PC-9 (cell line): ENCODE measurements around the gene TSPYL4. TPM values are rescaled to one million over a fixed set of nuclear protein-coding genes. Genes with fewer than 3 reads are reported as not detected.

Experiments
- BruUV-seq: library from RNA; stranded (reverse); fragments of 400-500 nt; replicated peaks from 2 replicates; lab custom pipeline; 2021; lab: Mats Ljungman, UMichigan
- CTCF ChIA-PET: fragments of 300-600 bp; sonication (Branson Sonifier 250); formaldehyde crosslinking; loops from one replicate; lab custom pipeline; 2022; ENCODE audit warnings: antibody characterized with exemption; lab: Charles Lee
- POLR2A ChIA-PET: fragments of 300-600 bp; sonication (Branson Sonifier 250); formaldehyde crosslinking; loops from one replicate; lab custom pipeline; 2022; ENCODE audit warnings: antibody characterized with exemption; ENCODE audit not compliant: unreplicated experiment; lab: Charles Lee
- DNase-seq, 2 experiments: peaks; one replicate each; pipeline versions ENCODE4 v3.0.0 to v3.0.0-alpha.2; 2015 to 2022; ENCODE audit warnings: mixed read lengths in 1 of 2
- H2AFZ ChIP-seq: fragments of 200-600 bp; sonication (generic); 2 replicates; pipeline ENCODE4 v1.8.1; 2017; ENCODE audit warnings: antibody characterized with exemption
- H3F3A ChIP-seq: fragments of 200-600 bp; sonication (generic); 2 replicates; pipeline ENCODE4 v1.8.1; 2017; ENCODE audit warnings: antibody characterized with exemption, mild to moderate bottlenecking, low read depth; ENCODE audit not compliant: insufficient read depth
- H3K27ac ChIP-seq: fragments of 200-600 bp; sonication (generic); 2 replicates; pipeline ENCODE4 v1.6.1; 2016; ENCODE audit warnings: mixed run types
- H3K27me3 ChIP-seq: fragments of 200-600 bp; sonication (generic); 2 replicates; pipeline ENCODE4 v1.6.1; 2016; ENCODE audit warnings: low read depth, mixed run types; ENCODE audit not compliant: insufficient read depth
- H3K36me3 ChIP-seq: fragments of 200-600 bp; sonication (generic); 2 replicates; pipeline ENCODE4 v1.6.1; 2016; ENCODE audit warnings: low read depth, mixed run types
- H3K4me1 ChIP-seq: fragments of 200-600 bp; sonication (generic); replicated peaks from 2 replicates; pipeline ENCODE4 v1.6.1; 2016; ENCODE audit warnings: mixed run types; ENCODE audit not compliant: insufficient read depth
- H3K4me2 ChIP-seq: fragments of 200-600 bp; sonication (generic); 2 replicates; pipeline ENCODE4 v1.6.1; 2017; ENCODE audit warnings: mixed run types
- H3K4me3 ChIP-seq: fragments of 200-600 bp; sonication (generic); 2 replicates; pipeline ENCODE4 v1.6.1; 2016; ENCODE audit warnings: mixed run types
- H3K79me2 ChIP-seq: fragments of 200-600 bp; sonication (generic); 2 replicates; pipeline ENCODE4 v1.6.1; 2017; ENCODE audit warnings: low read depth, mixed run types
- H3K9me2 ChIP-seq: fragments of 200-600 bp; sonication (generic); 2 replicates; pipeline ENCODE4 v1.8.1; 2017; ENCODE audit warnings: mild to moderate bottlenecking; ENCODE audit not compliant: insufficient read depth
- H3K9me3 ChIP-seq: fragments of 200-600 bp; sonication (generic); 2 replicates; pipeline ENCODE4 v1.8.1; 2016; ENCODE audit warnings: low read depth; ENCODE audit not compliant: insufficient read depth
- H4K20me1 ChIP-seq: fragments of 200-600 bp; sonication (generic); 2 replicates; pipeline ENCODE4 v1.8.1; 2017; ENCODE audit not compliant: insufficient read depth
- CTCF ChIP-seq: fragments of 200-600 bp; sonication (generic); conservative IDR thresholded peaks from 2 replicates; pipeline ENCODE4 v1.6.1; 2017; ENCODE audit warnings: mixed run types, antibody characterized with exemption, mild to moderate bottlenecking, moderate library complexity
- EZH2 ChIP-seq: fragments of 200-600 bp; sonication (generic); IDR thresholded peaks from 2 replicates; pipeline ENCODE4 v1.8.0; 2017; ENCODE audit warnings: antibody characterized with exemption, low read depth
- intact Hi-C: fragments of 100-400 bp; cut with micrococcal nuclease; formaldehyde crosslinking; loops from one replicate; pipeline ENCODE4 v1.10.0; 2022; ENCODE audit not compliant: unreplicated experiment
- total RNA-seq: library from RNA; stranded (reverse); gene quantifications from 2 replicates; pipeline ENCODE4 v1.2.3, GENCODE V29; 2021

TSPYL4 gene
- total RNA-seq, 1 experiment from 2014 or later: 10.9 TPM

- H3K4me3 ChIP-seq: no peak overlapping the region
- H3K27ac ChIP-seq: no peak overlapping the region
- H3F3A ChIP-seq: no peaks in the 10 kb centered on the region
- no peaks in the 10 kb centered on the region for H3K27me3 ChIP-seq
- H4K20me1 ChIP-seq: no peaks in the 10 kb centered on the region
- ChIA-PET CTCF (no interaction called here), POLR2A (interaction anchor here (0.6 kb wide), 2 partner anchors 28 to 466 kb away, joined by 3 read pairs; partner anchors contain the start of gene TSPYL1)
- peaks cover 41% of the 10 kb centered on the region for H3K79me2 ChIP-seq
- no peaks in the 10 kb centered on the region for H3K9me3 ChIP-seq
- DNase-seq: no peak
- intact Hi-C loops: no loop called here
- no peak overlapping the region for H2AFZ ChIP-seq
- 0 out of 2 replicates have a peak, but pooled peaks cover 4% of the 10 kb centered on the region for H3K36me3 ChIP-seq
- H3K4me2 ChIP-seq: peak overlapping the region; percentile 94
- H3K9me2 ChIP-seq: no peaks in the 10 kb centered on the region
- peaks cover 46% of the 10 kb centered on the region for H3K4me1 ChIP-seq
- no TSS peak for BruUV-seq
- TF ChIP-seq EZH2: no peak
- TF ChIP-seq CTCF: no peak
Measured at GRCh38 chr6:116251568-116252384, 2.1 kb downstream of the TSPYL4 start.

- H4K20me1 ChIP-seq: no peaks in the 10 kb centered on the region
- ChIA-PET POLR2A (no interaction called here), CTCF (no interaction called here)
- BruUV-seq: no TSS peak
- H2AFZ ChIP-seq: no peak overlapping the region
- DNase-seq: no peak
- H3K4me3 ChIP-seq: no peak overlapping the region
- peaks cover 25% of the 10 kb centered on the region for H3K79me2 ChIP-seq
- H3K4me1 ChIP-seq: peaks cover 40% of the 10 kb centered on the region
- TF ChIP-seq CTCF: no peak
- H3K36me3 ChIP-seq: 0 out of 2 replicates have a peak, but pooled peaks cover 4% of the 10 kb centered on the region
- intact Hi-C loops: no loop called here
- H3K27me3 ChIP-seq: no peaks in the 10 kb centered on the region
- H3K9me2 ChIP-seq: no peaks in the 10 kb centered on the region
- H3K4me2 ChIP-seq: no peak overlapping the region
- H3K9me3 ChIP-seq: no peaks in the 10 kb centered on the region
- no peak overlapping the region for H3K27ac ChIP-seq
- H3F3A ChIP-seq: no peaks in the 10 kb centered on the region
Measured at GRCh38 chr6:116248577-116248976, 5.3 kb downstream of the TSPYL4 start.

- Histone ChIP-seq H3K4me1 (peaks cover 32% of the 10 kb centered on the region), H3K9me2 (no peaks in the 10 kb centered on the region), H3K36me3 (0 out of 2 replicates have a peak, but pooled peaks cover 4% of the 10 kb centered on the region), H3K4me2 (no peak overlapping the region), H2AFZ (no peak overlapping the region), H3K9me3 (no peaks in the 10 kb centered on the region), H3F3A (no peaks in the 10 kb centered on the region), H3K4me3 (no peak overlapping the region), H3K27me3 (no peaks in the 10 kb centered on the region), H3K79me2 (peaks cover 12% of the 10 kb centered on the region), H4K20me1 (no peaks in the 10 kb centered on the region), H3K27ac (no peak overlapping the region)
- TF ChIP-seq EZH2: no peak
- no peak for TF ChIP-seq CTCF
- ChIA-PET CTCF (no interaction called here), POLR2A (no interaction called here)
- BruUV-seq: no TSS peak
- intact Hi-C loops: no loop called here
- no peak for DNase-seq
Measured at GRCh38 chr6:116247285-116247684, 6.6 kb downstream of the TSPYL4 start.
